ENCODE results near the gene MFAP5. TPM values are rescaled to one million over a fixed set of nuclear protein-coding genes. Genes with fewer than 3 reads are reported as not detected.

Gene MFAP5
- total and polyA plus RNA-seq, 2 of the 4 experiments (the other 2 are of a cell fraction), result 0.90 to 1.9 TPM

DNA sequence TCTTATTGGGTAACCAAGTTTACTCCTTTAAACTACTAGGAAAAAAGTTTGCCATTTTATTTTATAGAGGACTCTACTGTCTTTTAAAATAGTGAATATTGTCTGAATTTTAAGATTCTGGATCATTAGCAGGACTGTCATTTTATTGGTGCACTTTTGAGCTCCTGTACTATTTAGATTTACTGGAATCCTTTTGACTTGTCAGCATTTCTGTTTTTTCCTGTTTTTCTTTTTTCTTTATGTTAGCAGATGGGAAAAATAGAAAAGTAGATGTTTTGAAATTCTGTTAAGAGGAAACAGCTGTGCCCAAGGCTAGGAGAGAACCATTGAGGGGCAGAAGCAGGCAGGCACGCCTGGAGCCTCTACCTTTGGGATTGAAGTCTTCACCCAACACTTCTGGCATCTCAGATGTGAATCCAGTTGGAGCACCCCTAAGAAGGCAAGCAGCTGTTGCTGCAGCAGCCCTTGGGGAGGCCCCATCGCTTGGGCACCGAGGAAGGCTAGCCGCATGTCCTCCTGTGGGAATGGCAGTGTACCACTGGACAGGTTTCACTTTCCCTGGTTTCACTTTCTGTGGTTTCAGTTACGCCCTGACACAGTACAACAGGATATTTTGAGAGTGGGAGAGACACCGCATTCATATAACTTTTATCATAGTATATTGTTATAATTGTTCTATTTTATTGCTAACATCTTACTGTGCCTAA is 46.7 kb upstream of the MFAP5 start:
- Histone ChIP-seq H3K9me3 (ENCODE audit: control insufficient read depth, insufficient read depth, low read length) (no peaks in the 10 kb centered on the region), H2BK5ac (ENCODE audit: low read depth, low read length, poor library complexity, severe bottlenecking) (no peak overlapping the region), H4K8ac (ENCODE audit: low read depth in 2 of 2, low read length in 2 of 2) (no peak overlapping the region; a peak in 1 of 4 replicates), H3K36me3 (ENCODE audit: control insufficient read depth, insufficient read depth, low read length) (no peaks in the 10 kb centered on the region), H2AK5ac (ENCODE audit: low read depth, low read length) (peak overlapping the region; percentile 44), H2BK15ac (ENCODE audit: low read depth, low read length) (no peak overlapping the region), H2BK120ac (ENCODE audit: low read depth, low read length) (no peak overlapping the region), H3K9ac (ENCODE audit: low read depth, low read length) (no peak overlapping the region), H3K27me3 (ENCODE audit: control insufficient read depth, insufficient read depth, low read length) (no peaks in the 10 kb centered on the region), H3K4ac (ENCODE audit: low read depth, low read length) (no peak overlapping the region; the same call in 1 of the 2 replicates), H2BK20ac (ENCODE audit: low read depth, low read length) (no peak overlapping the region), H4K91ac (ENCODE audit: insufficient read depth, low read depth, low read length) (no peak overlapping the region; the same call in 1 of the 2 replicates), H3K9me1 (ENCODE audit: insufficient read depth, low read length) (peaks cover 7% of the 10 kb centered on the region; the same call in 1 of the 2 replicates), H3K23ac (ENCODE audit: low read depth, low read length) (peak overlapping the region; percentile 82), H2AFZ (replicated peaks; ENCODE audit: low read length, poor library complexity) (peak overlapping the region; percentile 48), H3K4me3 (ENCODE audit: insufficient read depth, low read depth, low read length) (no peak overlapping the region), H3K18ac (ENCODE audit: low read depth, low read length) (no peak overlapping the region), H3K14ac (replicated peaks; ENCODE audit: low read depth, low read length) (no peak overlapping the region), H3K4me2 (ENCODE audit: low read depth, low read length) (no peak overlapping the region; the same call in 1 of the 2 replicates), H3K56ac (ENCODE audit: extremely low read depth, insufficient read depth, low read length) (no peak overlapping the region), H3K4me1 (ENCODE audit: control insufficient read depth, insufficient read depth, low read length) (peaks cover 3% of the 10 kb centered on the region; the same call in 1 of the 2 replicates), H4K20me1 (ENCODE audit: insufficient read depth, low read length) (peaks cover 9% of the 10 kb centered on the region; the same call in 1 of the 2 replicates), H3K79me1 (ENCODE audit: low read depth in 1 of 2, low read length in 2 of 2) (peaks cover 16 to 31% of the 10 kb centered on the region in 2 experiments; a peak in 3 of 4 replicates), H2AK9ac (replicated peaks; ENCODE audit: low read depth, low read length, poor library complexity) (peak overlapping the region; percentile 19), H4K5ac (ENCODE audit: low read depth, low read length) (no peak overlapping the region), H3K27ac (ENCODE audit: insufficient read depth, low read length) (no peak overlapping the region)
- WGBS, 2 experiments (ENCODE audit: extremely low coverage in 2 of 2, insufficient read length in 1 of 2), result 80% methylated on average over 1 of the region's 6 CpGs; no CpG with 5 or more reads in 1 of the 2 experiments
- TF ChIP-seq CHD1 (IDR thresholded peaks at IDR 0.05; ENCODE audit: low read depth, low read length), result no peak
- no peak for TF ChIP-seq MXI1 (IDR thresholded peaks at IDR 0.05; ENCODE audit: borderline replicate concordance, low read depth, low read length)
- TF ChIP-seq MAFK (IDR thresholded peaks at IDR 0.05; ENCODE audit: low read depth, low read length), result peak; percentile 63
- intact Hi-C loops (cut with micrococcal nuclease), result no loop called here
- dilution Hi-C loops (cut with HindIII; ENCODE audit: low sequenced_read_pairs, unreplicated experiment), result no loop called here
- no TSS peak for BruUV-seq (replicated peaks)
- ATAC-seq (ENCODE audit: low read depth) (0 out of 2 replicates have a peak, but pooled peaks have one; percentile 17), DNase-seq (no peak)
- ChIA-PET CTCF (no interaction called here), POLR2A (ENCODE audit: unreplicated experiment) (no interaction called here)
- in situ Hi-C loops (cut with MboI; ENCODE audit: low sequenced_read_pairs), result no loop called here
